Loucy (cell line): Measurements from ENCODE around the gene CYTH1.

Source experiments
- EZH2phosphoT487 ChIP-seq: fragments of 200-600 bp; IDR thresholded peaks from 2 replicates; pipeline ENCODE4 v1.6.1; 2018; ENCODE audit warnings: antibody characterized with exemption, mild to moderate bottlenecking, moderate library complexity, borderline replicate concordance
- TF ChIP-seq, protein P1 (sequence below): fragments of 200-600 bp; sonication (generic); conservative IDR thresholded peaks from 2 replicates; pipeline ENCODE4 v1.5.1; 2014; ENCODE audit warnings: mild to moderate bottlenecking, antibody characterized with exemption, low read length

DNA sequence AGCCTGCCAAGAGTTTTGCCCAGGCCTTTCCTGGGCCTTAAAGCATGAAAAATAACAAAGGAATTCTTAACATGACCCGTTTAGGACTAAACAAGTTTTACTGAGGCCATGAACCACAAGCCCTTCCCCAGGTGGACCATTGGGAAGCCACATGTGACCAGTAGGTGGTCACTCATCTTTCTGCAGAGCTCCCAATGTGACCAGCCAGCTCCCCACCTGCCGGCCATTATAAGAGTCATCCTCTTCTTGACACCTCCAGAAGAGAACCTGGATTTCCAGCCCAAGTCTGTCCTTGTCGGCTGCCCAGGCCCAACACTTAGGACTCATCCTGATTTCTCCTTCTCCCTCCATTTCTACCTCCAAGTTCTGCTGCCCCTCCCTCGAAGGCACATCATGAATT is 113.2 kb downstream of the CYTH1 start:
- TF ChIP-seq, protein P1, sequence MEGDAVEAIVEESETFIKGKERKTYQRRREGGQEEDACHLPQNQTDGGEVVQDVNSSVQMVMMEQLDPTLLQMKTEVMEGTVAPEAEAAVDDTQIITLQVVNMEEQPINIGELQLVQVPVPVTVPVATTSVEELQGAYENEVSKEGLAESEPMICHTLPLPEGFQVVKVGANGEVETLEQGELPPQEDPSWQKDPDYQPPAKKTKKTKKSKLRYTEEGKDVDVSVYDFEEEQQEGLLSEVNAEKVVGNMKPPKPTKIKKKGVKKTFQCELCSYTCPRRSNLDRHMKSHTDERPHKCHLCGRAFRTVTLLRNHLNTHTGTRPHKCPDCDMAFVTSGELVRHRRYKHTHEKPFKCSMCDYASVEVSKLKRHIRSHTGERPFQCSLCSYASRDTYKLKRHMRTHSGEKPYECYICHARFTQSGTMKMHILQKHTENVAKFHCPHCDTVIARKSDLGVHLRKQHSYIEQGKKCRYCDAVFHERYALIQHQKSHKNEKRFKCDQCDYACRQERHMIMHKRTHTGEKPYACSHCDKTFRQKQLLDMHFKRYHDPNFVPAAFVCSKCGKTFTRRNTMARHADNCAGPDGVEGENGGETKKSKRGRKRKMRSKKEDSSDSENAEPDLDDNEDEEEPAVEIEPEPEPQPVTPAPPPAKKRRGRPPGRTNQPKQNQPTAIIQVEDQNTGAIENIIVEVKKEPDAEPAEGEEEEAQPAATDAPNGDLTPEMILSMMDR: no peak
- no peak for TF ChIP-seq EZH2phosphoT487
